RWPE2 (cell line): ENCODE data around the gene KPNB1.

Experiments used
- ATAC-seq: fragments of 200-7000 bp; cut with Tn5 transposase; 3 replicates; pipeline ENCODE4 v1.9.1; 2021; ENCODE audit warnings: low read depth
- DNase-seq: peaks from one replicate; pipeline ENCODE4 v3.0.0-alpha.2; 2020; ENCODE audit warnings: low spot score
- H3K27ac ChIP-seq: fragments of 450-650 bp; 2 replicates; pipeline ENCODE4 v1.5.1; 2017; ENCODE audit warnings: mild to moderate bottlenecking; ENCODE audit not compliant: poor library complexity, severe bottlenecking
- H3K27me3 ChIP-seq: fragments of 250-450 bp; sonication (Bioruptor Pico); 2 replicates; pipeline ENCODE4 v1.5.1; 2021; ENCODE audit warnings: mild to moderate bottlenecking, moderate library complexity; ENCODE audit not compliant: insufficient read depth, poor library complexity, severe bottlenecking
- H3K36me3 ChIP-seq: fragments of 250-450 bp; sonication (Bioruptor Pico); 2 replicates; pipeline ENCODE4 v1.5.1; 2020; ENCODE audit warnings: low read depth, mild to moderate bottlenecking, moderate library complexity
- H3K4me1 ChIP-seq: fragments of 250-450 bp; sonication (Bioruptor Pico); 2 replicates; pipeline ENCODE4 v1.5.1; 2021; ENCODE audit warnings: mild to moderate bottlenecking, moderate library complexity; ENCODE audit not compliant: insufficient read depth, poor library complexity, severe bottlenecking
- H3K4me3 ChIP-seq: fragments of 250-450 bp; sonication (Bioruptor Pico); 2 replicates; pipeline ENCODE4 v1.5.1; 2021; ENCODE audit warnings: mild to moderate bottlenecking, moderate library complexity; ENCODE audit not compliant: severe bottlenecking
- H3K9me3 ChIP-seq: fragments of 250-450 bp; sonication (Bioruptor Pico); 2 replicates; pipeline ENCODE4 v1.5.1; 2021; ENCODE audit warnings: mild to moderate bottlenecking, moderate library complexity; ENCODE audit not compliant: severe bottlenecking
- CTCF ChIP-seq: fragments of 450-650 bp; IDR thresholded peaks from one replicate; pipeline ENCODE4 v1.5.1; 2017; ENCODE audit warnings: mild to moderate bottlenecking, moderate library complexity; ENCODE audit not compliant: poor library complexity, severe bottlenecking

Gene KPNB1

GRCh38 chr17:47628014-47628566 lies 21.6 kb upstream of the KPNB1 start:
- no peak for ATAC-seq
- Histone ChIP-seq H3K27me3 (no peaks in the 10 kb centered on the region), H3K4me3 (no peak overlapping the region), H3K4me1 (no peaks in the 10 kb centered on the region), H3K27ac (no peak overlapping the region), H3K9me3 (no peaks in the 10 kb centered on the region), H3K36me3 (peaks cover 17% of the 10 kb centered on the region)
- no peak for TF ChIP-seq CTCF
- no peak for DNase-seq

GRCh38 chr17:47629826-47630225 lies 19.9 kb upstream of the KPNB1 start:
- DNase-seq (no peak), ATAC-seq (no peak)
- Histone ChIP-seq H3K27ac (no peak overlapping the region), H3K4me1 (peaks cover 8% of the 10 kb centered on the region), H3K4me3 (no peak overlapping the region), H3K36me3 (peaks cover 7% of the 10 kb centered on the region), H3K27me3 (no peaks in the 10 kb centered on the region), H3K9me3 (no peaks in the 10 kb centered on the region)
- TF ChIP-seq CTCF: no peak

DNA sequence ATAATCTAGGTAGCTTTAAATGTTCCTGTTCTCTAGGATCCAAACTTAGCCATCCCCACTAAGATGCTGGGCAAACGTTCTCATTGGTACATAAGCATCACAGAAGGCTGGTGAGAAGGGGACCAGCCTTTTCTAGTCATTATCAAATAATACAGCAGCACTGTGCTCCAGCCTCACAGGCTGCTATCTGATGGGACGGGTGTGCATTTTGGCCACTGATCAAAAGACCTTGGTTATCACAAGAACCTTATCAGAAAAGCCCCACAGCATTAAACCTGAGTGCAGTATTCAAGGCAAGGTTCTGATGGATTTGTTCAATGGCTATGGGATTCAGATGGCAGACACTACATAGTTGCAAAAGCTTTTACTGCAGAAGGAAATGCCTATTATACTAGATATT lies 19.1 kb upstream of the KPNB1 start:
- no peak for DNase-seq
- no peak overlapping the region for H3K4me3 ChIP-seq
- H3K27me3 ChIP-seq: no peaks in the 10 kb centered on the region
- peaks cover 8% of the 10 kb centered on the region for H3K4me1 ChIP-seq
- TF ChIP-seq CTCF: no peak
- H3K27ac ChIP-seq: no peak overlapping the region
- no peaks in the 10 kb centered on the region for H3K9me3 ChIP-seq
- no peak for ATAC-seq
- no peaks in the 10 kb centered on the region for H3K36me3 ChIP-seq

- Histone ChIP-seq H3K4me1 (peaks cover 8% of the 10 kb centered on the region), H3K27ac (no peak overlapping the region), H3K36me3 (0 out of 2 replicates have a peak, but pooled peaks cover 4% of the 10 kb centered on the region), H3K4me3 (no peak overlapping the region), H3K27me3 (no peaks in the 10 kb centered on the region), H3K9me3 (no peaks in the 10 kb centered on the region)
- no peak for TF ChIP-seq CTCF
- ATAC-seq (no peak), DNase-seq (no peak)
Measured at GRCh38 chr17:47632991-47633390, 16.7 kb upstream of the KPNB1 start.

DNA sequence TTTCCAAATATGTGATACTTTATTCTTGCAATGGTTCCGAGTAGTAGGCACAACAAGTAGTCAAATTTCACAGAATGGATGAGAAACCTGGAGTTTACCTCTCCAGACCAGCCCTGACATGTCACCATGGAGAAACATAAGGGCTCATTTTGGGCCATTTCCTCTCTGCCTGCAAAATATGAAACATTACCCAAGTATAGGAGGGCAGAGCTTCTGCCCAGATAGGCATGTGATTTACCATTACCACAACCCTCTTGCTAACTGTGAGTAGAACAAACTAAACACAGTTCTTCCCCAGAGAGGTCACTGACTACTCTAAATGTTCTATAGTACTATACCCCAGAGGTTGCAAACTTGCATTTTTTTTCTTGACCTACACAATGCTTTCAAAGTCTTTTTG lies 15.7 kb upstream of the KPNB1 start:
- H3K27me3 ChIP-seq: no peaks in the 10 kb centered on the region
- peak; percentile 64 for ATAC-seq

More for the DNA sequence above, 15.7 kb upstream of the KPNB1 start:
- Histone ChIP-seq H3K36me3 (0 out of 2 replicates have a peak, but pooled peaks cover 4% of the 10 kb centered on the region), H3K27ac (no peak overlapping the region), H3K4me1 (peaks cover 8% of the 10 kb centered on the region), H3K9me3 (no peaks in the 10 kb centered on the region), H3K4me3 (no peak overlapping the region)
- no peak for TF ChIP-seq CTCF
- no peak for DNase-seq
